COLO668 (cell line): ENCODE data around the gene VAC14.
A peak's percentile ranks its signal among the peaks of the same experiment; 100 is the strongest.

ENCODE experiments used
- DNase-seq: peaks from one replicate; lab custom pipeline; 2025; ENCODE audit not compliant: unreplicated experiment; lab: John Stamatoyannopoulos, UW

VAC14 gene

GRCh38 chr16:70664325-70665112 lies 136.4 kb downstream of the VAC14 start:
- no peak for DNase-seq

GRCh38 chr16:70663524-70664324 lies 137.2 kb downstream of the VAC14 start:
- no peak for DNase-seq

- DNase-seq = no peak
Measured at GRCh38 chr16:70662991-70663523, 137.9 kb downstream of the VAC14 start.

- no peak for DNase-seq
Measured at GRCh38 chr16:70661918-70662641, 138.9 kb downstream of the VAC14 start.

- no peak for DNase-seq
Measured at GRCh38 chr16:70661534-70661917, 139.4 kb downstream of the VAC14 start.

- DNase-seq = no peak
Measured at GRCh38 chr16:70660672-70661350, 140.1 kb downstream of the VAC14 start.

GRCh38 chr16:70659953-70660671 lies 140.8 kb downstream of the VAC14 start:
- DNase-seq = no peak

GRCh38 chr16:70659546-70659945 lies 141.4 kb downstream of the VAC14 start:
- no peak for DNase-seq

GRCh38 chr16:70658921-70659320 lies 142.0 kb downstream of the VAC14 start:
- DNase-seq = no peak

- DNase-seq = peak; percentile 80
Measured at GRCh38 chr16:70657956-70658355, 143.0 kb downstream of the VAC14 start.

- no peak for DNase-seq
Measured at GRCh38 chr16:70656712-70657263, 144.2 kb downstream of the VAC14 start.

GRCh38 chr16:70656065-70656711 lies 144.8 kb downstream of the VAC14 start:
- DNase-seq = no peak

GRCh38 chr16:70653809-70654771 lies 146.9 kb downstream of the VAC14 start:
- DNase-seq = peak; percentile 63

GRCh38 chr16:70653406-70653805 lies 147.6 kb downstream of the VAC14 start:
- no peak for DNase-seq

- no peak for DNase-seq
Measured at GRCh38 chr16:70652322-70652721, 148.6 kb downstream of the VAC14 start.

GRCh38 chr16:70651524-70651923 lies 149.4 kb downstream of the VAC14 start:
- DNase-seq = no peak

GRCh38 chr16:70650216-70650615 lies 150.7 kb downstream of the VAC14 start:
- DNase-seq = no peak

- no peak for DNase-seq
Measured at GRCh38 chr16:70649300-70649699, 151.7 kb downstream of the VAC14 start.
